Trophoblast cell (in vitro differentiated cells and primary cell): Measurements from ENCODE around the gene TMEM121.

ENCODE experiments used
- DNase-seq, 2 donors: peaks; one replicate each; pipeline ENCODE4 v3.0.0-alpha.2; 2016
- H2AFZ ChIP-seq: 2 replicates; pipeline ENCODE4 v1.6.1; 2013; ENCODE audit warnings: low read length, moderate library complexity, mild to moderate bottlenecking; ENCODE audit not compliant: insufficient read depth, poor library complexity
- H2AK5ac ChIP-seq: 2 replicates; pipeline ENCODE4 v1.6.1; 2013; ENCODE audit warnings: mild to moderate bottlenecking, low read length
- H2BK120ac ChIP-seq: 2 replicates; pipeline ENCODE4 v1.6.1; 2013; ENCODE audit warnings: low read length, mild to moderate bottlenecking, moderate library complexity; ENCODE audit not compliant: insufficient read depth, poor library complexity
- H2BK12ac ChIP-seq: 2 replicates; pipeline ENCODE4 v1.6.1; 2013; ENCODE audit warnings: mild to moderate bottlenecking, low read length, moderate library complexity
- H2BK5ac ChIP-seq: 2 replicates; pipeline ENCODE4 v1.6.1; 2013; ENCODE audit warnings: low read length, low read depth, moderate library complexity, mild to moderate bottlenecking; ENCODE audit not compliant: poor library complexity
- H3K14ac ChIP-seq: 2 replicates; pipeline ENCODE4 v1.6.1; 2013; ENCODE audit warnings: mild to moderate bottlenecking, low read length
- H3K18ac ChIP-seq: 2 replicates; pipeline ENCODE4 v1.6.1; 2013; ENCODE audit warnings: mild to moderate bottlenecking, low read length
- H3K23ac ChIP-seq: 2 replicates; pipeline ENCODE4 v1.6.1; 2013; ENCODE audit warnings: low read length
- H3K27ac ChIP-seq: 2 replicates; pipeline ENCODE4 v1.5.1; 2013; ENCODE audit warnings: low read depth, mild to moderate bottlenecking, inconsistent platforms, low read length, moderate library complexity
- H3K27me3 ChIP-seq: 2 replicates; pipeline ENCODE4 v1.6.1; 2013; ENCODE audit warnings: inconsistent platforms, mild to moderate bottlenecking, low read length, moderate library complexity; ENCODE audit not compliant: insufficient read depth
- H3K36me3 ChIP-seq, 2 experiments: 1 replicate in 1 of 2; 2 replicates in 1 of 2; pipeline ENCODE4 v1.6.1; 2013; ENCODE audit warnings: low read length in 2 of 2, mild to moderate bottlenecking in 2 of 2, moderate library complexity in 1 of 2; ENCODE audit not compliant: insufficient read depth in 2 of 2, control insufficient read depth in 1 of 2
- H3K4ac ChIP-seq: 2 replicates; pipeline ENCODE4 v1.6.1; 2013; ENCODE audit warnings: low read depth, mild to moderate bottlenecking, low read length, moderate library complexity
- H3K4me1 ChIP-seq, 2 experiments: 1 replicate in 1 of 2; 2 replicates in 1 of 2; pipeline ENCODE4 v1.6.1; 2013; ENCODE audit warnings: low read length in 2 of 2, mild to moderate bottlenecking in 2 of 2, moderate library complexity in 1 of 2; ENCODE audit not compliant: insufficient read depth in 2 of 2, control insufficient read depth in 1 of 2
- H3K4me2 ChIP-seq: 2 replicates; pipeline ENCODE4 v1.6.1; 2013; ENCODE audit warnings: inconsistent platforms, mild to moderate bottlenecking, low read length, moderate library complexity
- H3K4me3 ChIP-seq: 2 replicates; pipeline ENCODE4 v1.5.1; 2013; ENCODE audit warnings: mild to moderate bottlenecking, low read depth, low read length, inconsistent platforms
- H3K79me1 ChIP-seq: one replicate; pipeline ENCODE4 v1.6.1; 2013; ENCODE audit warnings: low read length
- H3K79me2 ChIP-seq: 2 replicates; pipeline ENCODE4 v1.6.1; 2013; ENCODE audit warnings: low read length, mild to moderate bottlenecking; ENCODE audit not compliant: control insufficient read depth, insufficient read depth, poor library complexity
- H3K9ac ChIP-seq: 2 replicates; pipeline ENCODE4 v1.6.1; 2013; ENCODE audit warnings: mild to moderate bottlenecking, low read length
- H3K9me3 ChIP-seq: 2 replicates; pipeline ENCODE4 v1.6.1; 2013; ENCODE audit warnings: low read depth, mild to moderate bottlenecking, control low read depth, inconsistent platforms, low read length; ENCODE audit not compliant: insufficient read depth
- H4K12ac ChIP-seq: 2 replicates; pipeline ENCODE4 v1.6.1; 2013; ENCODE audit warnings: low read depth, mild to moderate bottlenecking, low read length, moderate library complexity
- H4K8ac ChIP-seq: 2 replicates; pipeline ENCODE4 v1.6.1; 2013; ENCODE audit warnings: low read depth, mild to moderate bottlenecking, low read length, moderate library complexity
- H4K91ac ChIP-seq: one replicate; pipeline ENCODE4 v1.6.1; 2013; ENCODE audit warnings: low read depth, mild to moderate bottlenecking, low read length, moderate library complexity
- WGBS: extraction: QIAGEN DNeasy Blood & Tissue Kit; methylation state at CpG from one replicate; pipeline ENCODE4 v1.1.7; 2013; ENCODE audit warnings: missing lambda C conversion rate; ENCODE audit not compliant: insufficient read length, insufficient coverage; ENCODE audit errors: extremely low coverage; 5-methylcytosine and 5-hydroxymethylcytosine counted together

The TMEM121 gene

GRCh38 chr14:105483300-105484068, 42.9 kb upstream of the TMEM121 start:
- no peak overlapping the region for H4K12ac ChIP-seq
- no peak overlapping the region for H3K14ac ChIP-seq
- H4K91ac ChIP-seq = no peak overlapping the region
- no peak overlapping the region for H2BK120ac ChIP-seq
- no peak overlapping the region for H4K8ac ChIP-seq
- no peak overlapping the region for H2BK5ac ChIP-seq
- no peak overlapping the region for H3K4me3 ChIP-seq
- no peak overlapping the region for H3K23ac ChIP-seq
- peaks cover 24 to 41% of the 10 kb centered on the region in 2 experiments for H3K4me1 ChIP-seq
- no peak for DNase-seq
- H3K9me3 ChIP-seq = peaks cover 6% of the 10 kb centered on the region
- H3K79me1 ChIP-seq = peaks cover 18% of the 10 kb centered on the region
- H3K4ac ChIP-seq = no peak overlapping the region
- H3K18ac ChIP-seq = no peak overlapping the region
- no peak overlapping the region for H3K9ac ChIP-seq
- H3K4me2 ChIP-seq = no peak overlapping the region
- peak overlapping the region; percentile 21 for H2AK5ac ChIP-seq
- WGBS = no CpG with 5 or more reads among the region's 18 CpGs
- H2AFZ ChIP-seq = no peak overlapping the region
- H2BK12ac ChIP-seq = peak overlapping the region; percentile 11
- H3K79me2 ChIP-seq = peaks cover 3% of the 10 kb centered on the region
- peaks cover 33% of the 10 kb centered on the region for H3K27me3 ChIP-seq
- peaks cover 2 to 5% of the 10 kb centered on the region in 2 experiments for H3K36me3 ChIP-seq
- H3K27ac ChIP-seq = no peak overlapping the region

- Histone ChIP-seq H2BK5ac (no peak overlapping the region), H3K79me1 (peaks cover 18% of the 10 kb centered on the region), H4K91ac (no peak overlapping the region), H3K4me2 (no peak overlapping the region), H2AK5ac (no peak overlapping the region), H3K14ac (no peak overlapping the region), H3K27ac (no peak overlapping the region), H3K4me1 (peaks cover 28 to 44% of the 10 kb centered on the region in 2 experiments), H3K4ac (no peak overlapping the region), H3K4me3 (no peak overlapping the region), H4K8ac (no peak overlapping the region), H3K9me3 (peaks cover 6% of the 10 kb centered on the region), H2BK12ac (no peak overlapping the region), H3K27me3 (peaks cover 28% of the 10 kb centered on the region), H2AFZ (no peak overlapping the region), H3K9ac (no peak overlapping the region), H4K12ac (no peak overlapping the region), H3K79me2 (peaks cover 3% of the 10 kb centered on the region), H3K23ac (no peak overlapping the region), H3K18ac (no peak overlapping the region), H3K36me3 (peaks cover under 1 to 3% of the 10 kb centered on the region in 2 experiments), H2BK120ac (no peak overlapping the region)
- no CpG with 5 or more reads among the region's 20 CpGs for WGBS
- peak; percentile 61 to 70 for DNase-seq
Measured at GRCh38 chr14:105484069-105484996, 42.0 kb upstream of the TMEM121 start.

- Histone ChIP-seq H3K14ac (no peak overlapping the region), H3K9ac (no peak overlapping the region), H3K27ac (no peak overlapping the region), H3K18ac (no peak overlapping the region), H3K23ac (no peak overlapping the region), H3K36me3 (no peaks in the 10 kb centered on the region), H2BK5ac (no peak overlapping the region), H3K4ac (no peak overlapping the region), H3K9me3 (peaks cover 6% of the 10 kb centered on the region), H2AFZ (no peak overlapping the region), H4K12ac (no peak overlapping the region), H2BK120ac (no peak overlapping the region), H4K91ac (no peak overlapping the region), H2BK12ac (no peak overlapping the region), H4K8ac (no peak overlapping the region), H3K4me1 (peaks cover 29 to 48% of the 10 kb centered on the region in 2 experiments), H3K4me3 (no peak overlapping the region), H3K79me2 (peaks cover 3% of the 10 kb centered on the region), H3K79me1 (peaks cover 18% of the 10 kb centered on the region), H3K27me3 (peaks cover 21% of the 10 kb centered on the region), H3K4me2 (no peak overlapping the region), H2AK5ac (no peak overlapping the region)
- DNase-seq = no peak
- no CpG with 5 or more reads among the region's 16 CpGs for WGBS
Measured at GRCh38 chr14:105484997-105485393, 41.4 kb upstream of the TMEM121 start.

- Histone ChIP-seq H3K23ac (no peak overlapping the region), H3K9ac (no peak overlapping the region), H2AK5ac (no peak overlapping the region), H2BK12ac (no peak overlapping the region), H4K91ac (no peak overlapping the region), H2AFZ (peak overlapping the region; percentile 1), H3K4me3 (no peak overlapping the region), H3K79me1 (peaks cover 21% of the 10 kb centered on the region), H3K36me3 (no peaks in the 10 kb centered on the region), H3K18ac (no peak overlapping the region), H3K14ac (no peak overlapping the region), H3K79me2 (peaks cover 4% of the 10 kb centered on the region), H4K8ac (no peak overlapping the region), H3K9me3 (peaks cover 4% of the 10 kb centered on the region), H4K12ac (no peak overlapping the region), H3K27me3 (peaks cover 21% of the 10 kb centered on the region), H2BK5ac (no peak overlapping the region), H2BK120ac (no peak overlapping the region), H3K27ac (no peak overlapping the region), H3K4me1 (peaks cover 29 to 47% of the 10 kb centered on the region in 2 experiments), H3K4ac (no peak overlapping the region), H3K4me2 (no peak overlapping the region)
- WGBS = no CpG with 5 or more reads among the region's 12 CpGs
- DNase-seq = peak; percentile 58
Measured at GRCh38 chr14:105485739-105486162, 40.6 kb upstream of the TMEM121 start.
